ENCODE measurements around the gene DUT.

DUT gene

GRCh38 chr15:48343865-48344264, 12.6 kb downstream of the DUT start:
- Histone ChIP-seq H3K9me3 (ENCODE audit: control insufficient read depth in 2 of 2, low read length in 2 of 2) (no peaks in the 10 kb centered on the region), H3K4me3 (ENCODE audit: low read length in 2 of 2) (no peak overlapping the region), H3K9ac (ENCODE audit: low read depth in 1 of 2, low read length in 2 of 2) (no peak overlapping the region)

DNA sequence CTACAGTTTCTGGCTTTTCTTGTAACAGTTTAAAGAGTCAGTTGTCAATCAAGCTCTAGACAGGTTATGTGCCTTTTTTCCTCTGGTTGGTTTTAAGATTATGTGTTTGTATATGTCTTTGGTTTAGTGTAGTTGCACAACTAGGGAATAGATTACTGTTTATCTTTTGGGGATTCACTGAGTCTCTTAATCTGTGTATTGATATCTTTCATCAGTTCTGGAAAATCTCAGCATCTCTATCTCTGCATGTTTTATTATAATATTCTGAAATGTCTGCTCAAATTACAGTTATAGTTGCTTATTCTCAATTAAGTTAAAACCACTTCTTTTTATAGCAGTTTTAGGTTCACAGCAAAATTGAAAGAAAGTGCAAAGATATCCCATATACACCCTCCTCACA, 14.3 kb downstream of the DUT start:
- H3K27me3 ChIP-seq (ENCODE audit: control insufficient read depth in 2 of 2, insufficient read depth in 2 of 2, low read length in 2 of 2), result no peaks in the 10 kb centered on the region
- H3K9ac ChIP-seq (ENCODE audit: low read depth in 1 of 2, low read length in 2 of 2), result no peak overlapping the region
- H3K36me3 ChIP-seq (ENCODE audit: control insufficient read depth in 2 of 2, insufficient read depth in 2 of 2, low read length in 2 of 2), result peaks cover 0 to 7% of the 10 kb centered on the region in 2 donors
- H3K4me3 ChIP-seq (ENCODE audit: low read length in 2 of 2), result no peak overlapping the region
- no peaks in the 10 kb centered on the region for H3K9me3 ChIP-seq (ENCODE audit: control insufficient read depth in 2 of 2, low read length in 2 of 2)
- H3K27ac ChIP-seq (ENCODE audit: low read depth in 2 of 2, low read length in 2 of 2), result no peak overlapping the region
- no peaks in the 10 kb centered on the region for H3K4me1 ChIP-seq (ENCODE audit: control insufficient read depth in 2 of 2, insufficient read depth in 2 of 2, low read length in 2 of 2)

More at GRCh38 chr15:48343865-48344264, 12.6 kb downstream of the DUT start:
- no peaks in the 10 kb centered on the region for H3K4me1 ChIP-seq (ENCODE audit: control insufficient read depth in 2 of 2, insufficient read depth in 2 of 2, low read length in 2 of 2)
- peaks cover under 1 to 7% of the 10 kb centered on the region in 2 donors for H3K36me3 ChIP-seq (ENCODE audit: control insufficient read depth in 2 of 2, insufficient read depth in 2 of 2, low read length in 2 of 2)
- no peaks in the 10 kb centered on the region for H3K27me3 ChIP-seq (ENCODE audit: control insufficient read depth in 2 of 2, insufficient read depth in 2 of 2, low read length in 2 of 2)
- no peak overlapping the region for H3K27ac ChIP-seq (ENCODE audit: low read depth in 2 of 2, low read length in 2 of 2)

DNA sequence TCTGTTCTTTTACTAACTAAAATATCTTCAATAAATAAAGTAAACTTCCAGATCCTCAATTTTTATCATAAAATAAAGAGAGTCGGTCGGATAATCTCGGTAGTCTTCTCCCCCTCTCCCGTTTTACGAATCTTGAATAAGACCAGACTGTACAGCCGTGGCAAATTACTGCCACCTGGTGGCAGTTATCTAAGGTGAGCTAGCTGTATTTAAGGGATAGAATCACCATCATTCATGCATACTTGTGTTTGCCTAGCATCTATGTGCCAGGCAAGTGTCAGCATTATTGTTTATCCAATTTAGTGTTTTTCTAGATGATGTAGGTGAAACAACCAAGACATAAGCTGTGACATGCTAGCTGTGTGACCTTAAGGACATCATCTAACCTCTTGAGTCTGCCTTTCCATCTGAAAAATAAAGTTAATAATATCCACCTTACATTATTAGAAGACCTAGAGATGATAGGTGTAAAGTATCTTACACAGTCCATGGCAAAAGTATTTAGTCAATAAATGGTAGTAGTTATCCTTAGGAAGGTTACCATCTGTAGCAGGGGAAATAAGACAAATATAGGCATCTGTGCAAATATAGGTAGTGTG, 21.3 kb downstream of the DUT start:
- no peak overlapping the region for H3K4me3 ChIP-seq (ENCODE audit: low read length in 2 of 2)
- H3K9ac ChIP-seq (ENCODE audit: low read depth in 1 of 2, low read length in 2 of 2), result no peak overlapping the region
- no peaks in the 10 kb centered on the region for H3K27me3 ChIP-seq (ENCODE audit: control insufficient read depth in 2 of 2, insufficient read depth in 2 of 2, low read length in 2 of 2)
- H3K9me3 ChIP-seq (ENCODE audit: control insufficient read depth in 2 of 2, low read length in 2 of 2), result no peaks in the 10 kb centered on the region
- no peak overlapping the region for H3K27ac ChIP-seq (ENCODE audit: low read depth in 2 of 2, low read length in 2 of 2)
- no peaks in the 10 kb centered on the region for H3K4me1 ChIP-seq (ENCODE audit: control insufficient read depth in 2 of 2, insufficient read depth in 2 of 2, low read length in 2 of 2)
- no peaks in the 10 kb centered on the region for H3K36me3 ChIP-seq (ENCODE audit: control insufficient read depth in 2 of 2, insufficient read depth in 2 of 2, low read length in 2 of 2)

DNA sequence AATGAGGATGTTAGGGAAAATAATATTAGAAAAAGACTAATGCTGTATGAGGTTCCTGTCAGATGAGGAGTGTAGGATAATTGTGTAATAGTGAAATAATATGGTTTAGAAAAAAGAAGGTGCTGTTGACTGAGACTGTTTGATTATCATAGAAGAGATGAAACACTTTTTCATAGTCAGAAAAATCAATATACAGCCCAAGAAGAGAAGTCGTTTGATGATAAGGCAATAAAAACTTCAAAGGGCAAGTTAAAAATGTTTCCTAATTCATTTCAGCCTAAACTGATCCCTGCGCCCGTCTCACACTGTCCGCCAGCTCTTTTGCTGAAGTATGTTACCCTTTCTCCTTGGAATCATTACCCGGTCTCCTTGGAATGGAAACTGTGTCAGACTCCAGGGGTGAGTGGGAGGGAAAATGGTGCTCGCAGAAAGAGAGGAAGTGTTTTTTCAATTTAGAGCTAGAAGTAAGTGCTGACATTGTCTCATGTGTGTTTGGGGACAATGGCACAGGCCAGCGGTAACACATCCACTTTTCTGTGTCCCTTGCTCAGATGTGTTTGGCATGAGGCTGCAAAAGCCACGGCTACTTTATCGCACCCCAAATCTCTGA, 23.6 kb downstream of the DUT start:
- no peak overlapping the region for H3K4me3 ChIP-seq (ENCODE audit: low read length in 2 of 2)
- H3K27me3 ChIP-seq (ENCODE audit: control insufficient read depth in 2 of 2, insufficient read depth in 2 of 2, low read length in 2 of 2), result no peaks in the 10 kb centered on the region
- no peak overlapping the region for H3K27ac ChIP-seq (ENCODE audit: low read depth in 2 of 2, low read length in 2 of 2)
- H3K9ac ChIP-seq (ENCODE audit: low read depth in 1 of 2, low read length in 2 of 2), result no peak overlapping the region
- no peaks in the 10 kb centered on the region for H3K9me3 ChIP-seq (ENCODE audit: control insufficient read depth in 2 of 2, low read length in 2 of 2)
- no peaks in the 10 kb centered on the region for H3K4me1 ChIP-seq (ENCODE audit: control insufficient read depth in 2 of 2, insufficient read depth in 2 of 2, low read length in 2 of 2)
- no peaks in the 10 kb centered on the region for H3K36me3 ChIP-seq (ENCODE audit: control insufficient read depth in 2 of 2, insufficient read depth in 2 of 2, low read length in 2 of 2)

GRCh38 chr15:48355377-48355776, 24.1 kb downstream of the DUT start:
- H3K27me3 ChIP-seq (ENCODE audit: control insufficient read depth in 2 of 2, insufficient read depth in 2 of 2, low read length in 2 of 2), result no peaks in the 10 kb centered on the region
- H3K36me3 ChIP-seq (ENCODE audit: control insufficient read depth in 2 of 2, insufficient read depth in 2 of 2, low read length in 2 of 2), result no peaks in the 10 kb centered on the region
- no peak overlapping the region for H3K4me3 ChIP-seq (ENCODE audit: low read length in 2 of 2)
- H3K4me1 ChIP-seq (ENCODE audit: control insufficient read depth in 2 of 2, insufficient read depth in 2 of 2, low read length in 2 of 2), result no peaks in the 10 kb centered on the region
- H3K9ac ChIP-seq (ENCODE audit: low read depth in 1 of 2, low read length in 2 of 2), result no peak overlapping the region
- no peak overlapping the region for H3K27ac ChIP-seq (ENCODE audit: low read depth in 2 of 2, low read length in 2 of 2)
- H3K9me3 ChIP-seq (ENCODE audit: control insufficient read depth in 2 of 2, low read length in 2 of 2), result no peaks in the 10 kb centered on the region

- Histone ChIP-seq H3K9me3 (ENCODE audit: control insufficient read depth in 2 of 2, low read length in 2 of 2) (no peaks in the 10 kb centered on the region), H3K27me3 (ENCODE audit: control insufficient read depth in 2 of 2, insufficient read depth in 2 of 2, low read length in 2 of 2) (no peaks in the 10 kb centered on the region), H3K4me1 (ENCODE audit: control insufficient read depth in 2 of 2, insufficient read depth in 2 of 2, low read length in 2 of 2) (no peaks in the 10 kb centered on the region), H3K27ac (ENCODE audit: low read depth in 2 of 2, low read length in 2 of 2) (no peak overlapping the region), H3K4me3 (ENCODE audit: low read length in 2 of 2) (no peak overlapping the region), H3K9ac (ENCODE audit: low read depth in 1 of 2, low read length in 2 of 2) (no peak overlapping the region), H3K36me3 (ENCODE audit: control insufficient read depth in 2 of 2, insufficient read depth in 2 of 2, low read length in 2 of 2) (no peaks in the 10 kb centered on the region)
Observed at GRCh38 chr15:48358229-48359152, 27.3 kb downstream of the DUT start.

DNA sequence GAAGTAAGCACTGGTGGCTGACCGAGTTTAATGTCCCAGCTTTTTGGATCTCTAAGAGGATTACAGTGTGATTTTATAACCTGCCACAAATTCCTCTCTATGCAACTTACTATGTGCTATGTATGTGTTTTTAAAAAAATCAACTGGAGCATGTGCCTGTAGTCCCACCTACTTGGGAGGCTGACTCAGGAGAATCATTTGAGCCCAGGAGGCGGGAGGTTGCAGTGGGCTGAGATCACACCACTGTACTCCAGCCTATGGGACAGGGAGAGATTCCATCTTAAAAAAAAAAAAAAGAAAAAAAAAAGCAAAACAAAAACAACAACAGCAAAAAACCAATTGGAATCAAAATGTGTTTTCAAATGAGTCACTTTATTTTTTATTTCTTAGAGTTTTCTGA, 29.6 kb downstream of the DUT start:
- no peaks in the 10 kb centered on the region for H3K9me3 ChIP-seq (ENCODE audit: control insufficient read depth in 2 of 2, low read length in 2 of 2)
- no peak overlapping the region for H3K9ac ChIP-seq (ENCODE audit: low read depth in 1 of 2, low read length in 2 of 2)
- no peak overlapping the region for H3K27ac ChIP-seq (ENCODE audit: low read depth in 2 of 2, low read length in 2 of 2)
- H3K4me3 ChIP-seq (ENCODE audit: low read length in 2 of 2), result no peak overlapping the region
- H3K36me3 ChIP-seq (ENCODE audit: control insufficient read depth in 2 of 2, insufficient read depth in 2 of 2, low read length in 2 of 2), result no peaks in the 10 kb centered on the region
- H3K27me3 ChIP-seq (ENCODE audit: control insufficient read depth in 2 of 2, insufficient read depth in 2 of 2, low read length in 2 of 2), result no peaks in the 10 kb centered on the region
- no peaks in the 10 kb centered on the region for H3K4me1 ChIP-seq (ENCODE audit: control insufficient read depth in 2 of 2, insufficient read depth in 2 of 2, low read length in 2 of 2)

DNA sequence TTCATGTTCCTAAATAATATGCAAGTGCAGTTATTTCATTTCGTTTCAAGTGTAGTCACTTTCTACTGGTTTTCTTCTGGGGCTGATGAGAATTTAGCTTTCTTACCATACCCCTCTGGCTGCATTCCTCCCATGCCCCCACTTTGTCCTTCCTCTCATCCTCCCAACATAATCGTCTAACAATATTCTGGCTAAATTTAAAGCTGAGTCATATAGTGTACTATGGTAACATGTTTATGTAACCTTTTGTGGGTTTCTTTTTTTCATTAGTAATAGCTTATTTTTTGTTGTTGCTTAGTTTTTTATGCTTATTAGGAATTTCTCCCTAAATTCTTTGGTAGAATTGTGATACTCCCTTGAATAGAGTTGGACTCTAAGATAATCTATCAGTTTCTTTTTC, 30.5 kb downstream of the DUT start:
- no peaks in the 10 kb centered on the region for H3K27me3 ChIP-seq (ENCODE audit: control insufficient read depth in 2 of 2, insufficient read depth in 2 of 2, low read length in 2 of 2)
- H3K9ac ChIP-seq (ENCODE audit: low read depth in 1 of 2, low read length in 2 of 2), result no peak overlapping the region
- no peaks in the 10 kb centered on the region for H3K4me1 ChIP-seq (ENCODE audit: control insufficient read depth in 2 of 2, insufficient read depth in 2 of 2, low read length in 2 of 2)
- no peak overlapping the region for H3K27ac ChIP-seq (ENCODE audit: low read depth in 2 of 2, low read length in 2 of 2)
- H3K36me3 ChIP-seq (ENCODE audit: control insufficient read depth in 2 of 2, insufficient read depth in 2 of 2, low read length in 2 of 2), result no peaks in the 10 kb centered on the region
- no peak overlapping the region for H3K4me3 ChIP-seq (ENCODE audit: low read length in 2 of 2)
- H3K9me3 ChIP-seq (ENCODE audit: control insufficient read depth in 2 of 2, low read length in 2 of 2), result no peaks in the 10 kb centered on the region

GRCh38 chr15:48363474-48363873, 32.2 kb downstream of the DUT start:
- H3K27ac ChIP-seq (ENCODE audit: low read depth in 2 of 2, low read length in 2 of 2), result no peak overlapping the region
- H3K27me3 ChIP-seq (ENCODE audit: control insufficient read depth in 2 of 2, insufficient read depth in 2 of 2, low read length in 2 of 2), result no peaks in the 10 kb centered on the region
- no peak overlapping the region for H3K9ac ChIP-seq (ENCODE audit: low read depth in 1 of 2, low read length in 2 of 2)
- H3K4me3 ChIP-seq (ENCODE audit: low read length in 2 of 2), result no peak overlapping the region
- H3K9me3 ChIP-seq (ENCODE audit: control insufficient read depth in 2 of 2, low read length in 2 of 2), result no peaks in the 10 kb centered on the region
- no peaks in the 10 kb centered on the region for H3K36me3 ChIP-seq (ENCODE audit: control insufficient read depth in 2 of 2, insufficient read depth in 2 of 2, low read length in 2 of 2)
- no peaks in the 10 kb centered on the region for H3K4me1 ChIP-seq (ENCODE audit: control insufficient read depth in 2 of 2, insufficient read depth in 2 of 2, low read length in 2 of 2)

GRCh38 chr15:48365575-48365974, 34.3 kb downstream of the DUT start:
- no peak overlapping the region for H3K9ac ChIP-seq (ENCODE audit: low read depth in 1 of 2, low read length in 2 of 2)
- H3K27ac ChIP-seq (ENCODE audit: low read depth in 2 of 2, low read length in 2 of 2), result no peak overlapping the region
- H3K4me3 ChIP-seq (ENCODE audit: low read length in 2 of 2), result no peak overlapping the region
- no peaks in the 10 kb centered on the region for H3K4me1 ChIP-seq (ENCODE audit: control insufficient read depth in 2 of 2, insufficient read depth in 2 of 2, low read length in 2 of 2)
- H3K36me3 ChIP-seq (ENCODE audit: control insufficient read depth in 2 of 2, insufficient read depth in 2 of 2, low read length in 2 of 2), result no peaks in the 10 kb centered on the region
- H3K27me3 ChIP-seq (ENCODE audit: control insufficient read depth in 2 of 2, insufficient read depth in 2 of 2, low read length in 2 of 2), result no peaks in the 10 kb centered on the region
- H3K9me3 ChIP-seq (ENCODE audit: control insufficient read depth in 2 of 2, low read length in 2 of 2), result no peaks in the 10 kb centered on the region
